Stomach (tissue), 4 donors: ENCODE results near the gene FTO.

Experiments used
- EP300 ChIP-seq: sonication (generic); formaldehyde crosslinking; IDR thresholded peaks from one replicate; pipeline ENCODE4 v1.6.1; 2017; ENCODE audit warnings: antibody characterized with exemption
- POLR2A ChIP-seq, 4 donors: fragments of 450-650 bp; IDR thresholded peaks; one replicate each; pipeline ENCODE4 v1.6.1; 2016; ENCODE audit warnings: antibody characterized with exemption in 4 of 4, control low read depth in 2 of 4, mild to moderate bottlenecking in 1 of 4, moderate library complexity in 1 of 4
- POLR2AphosphoS5 ChIP-seq, 3 donors: sonication (generic); formaldehyde crosslinking; IDR thresholded peaks; one replicate each; pipeline ENCODE4 v1.6.1; 2016; ENCODE audit warnings: antibody characterized with exemption in 3 of 3
- TF ChIP-seq, protein P1 (sequence below), 7 experiments: fragments of 450-650 bp in 4 of 7; fragments of 200-600 bp in 3 of 7; sonication (generic) in 3 of 7; IDR thresholded peaks; one replicate each; pipeline ENCODE4 v1.5.1; 2016 to 2019; ENCODE audit warnings: antibody characterized with exemption in 7 of 7, control low read depth in 2 of 7, mild to moderate bottlenecking in 1 of 7

DNA sequence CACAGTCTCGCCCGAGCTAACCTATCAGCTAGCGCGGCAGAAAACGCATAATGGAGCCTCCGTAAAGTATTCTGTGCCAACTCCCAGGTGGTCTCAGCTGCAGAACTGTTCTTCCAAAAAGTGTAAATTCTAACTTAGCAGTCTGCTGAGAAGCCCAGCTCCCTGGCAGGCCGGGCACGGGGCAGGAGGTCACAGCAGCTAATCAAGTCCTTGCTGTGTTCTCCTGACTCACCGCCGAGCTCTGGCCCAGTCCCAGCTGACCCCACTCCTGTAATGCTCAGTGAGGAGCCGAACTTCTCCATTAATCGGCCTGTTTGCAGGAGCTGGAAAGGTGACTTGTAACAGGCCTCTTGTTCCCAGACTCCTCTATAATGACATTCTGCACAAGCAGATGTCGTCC is 389.3 kb downstream of the FTO start:
- TF ChIP-seq, protein P1, sequence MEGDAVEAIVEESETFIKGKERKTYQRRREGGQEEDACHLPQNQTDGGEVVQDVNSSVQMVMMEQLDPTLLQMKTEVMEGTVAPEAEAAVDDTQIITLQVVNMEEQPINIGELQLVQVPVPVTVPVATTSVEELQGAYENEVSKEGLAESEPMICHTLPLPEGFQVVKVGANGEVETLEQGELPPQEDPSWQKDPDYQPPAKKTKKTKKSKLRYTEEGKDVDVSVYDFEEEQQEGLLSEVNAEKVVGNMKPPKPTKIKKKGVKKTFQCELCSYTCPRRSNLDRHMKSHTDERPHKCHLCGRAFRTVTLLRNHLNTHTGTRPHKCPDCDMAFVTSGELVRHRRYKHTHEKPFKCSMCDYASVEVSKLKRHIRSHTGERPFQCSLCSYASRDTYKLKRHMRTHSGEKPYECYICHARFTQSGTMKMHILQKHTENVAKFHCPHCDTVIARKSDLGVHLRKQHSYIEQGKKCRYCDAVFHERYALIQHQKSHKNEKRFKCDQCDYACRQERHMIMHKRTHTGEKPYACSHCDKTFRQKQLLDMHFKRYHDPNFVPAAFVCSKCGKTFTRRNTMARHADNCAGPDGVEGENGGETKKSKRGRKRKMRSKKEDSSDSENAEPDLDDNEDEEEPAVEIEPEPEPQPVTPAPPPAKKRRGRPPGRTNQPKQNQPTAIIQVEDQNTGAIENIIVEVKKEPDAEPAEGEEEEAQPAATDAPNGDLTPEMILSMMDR (IDR thresholded peaks at IDR 0.05): no peak
- TF ChIP-seq POLR2AphosphoS5 (IDR thresholded peaks at IDR 0.05) (no peak), EP300 (no peak), POLR2A (IDR thresholded peaks at IDR 0.05) (no peak)
